Heart left ventricle (tissue), 13 donors: ENCODE data around the gene SMPX.

Source experiments
- POLR2A ChIP-seq, 2 donors: fragments of 450-650 bp; IDR thresholded peaks; one replicate each; pipeline ENCODE4 v1.6.1; 2017; ENCODE audit warnings: antibody characterized with exemption in 2 of 2, mild to moderate bottlenecking in 2 of 2, moderate library complexity in 2 of 2
- TF ChIP-seq, protein P1 (sequence below), 12 donors: fragments of 200-600 bp; sonication (generic) in 4 of 12; IDR thresholded peaks; one replicate each; pipeline versions ENCODE4 v1.5.0 to v1.8.0; 2018 to 2022; ENCODE audit warnings: antibody characterized with exemption in 12 of 12, mild to moderate bottlenecking in 5 of 12
- donor health status: ischemic (EF 13 %, LVEDD 7.1; RV severe dilation, severe dysfunction).
- donor health status: DM: no; HTN: yes; CAD: no.
- donor health status: DM: no; HTN: no; CAD: no.
- donor health status: ischemic (EF 25% LVEDD 6.9; RV normal size, moderate dysfunction).
- donor health status: ischemic (EF 25% LVEDD 5.7; RV mildly dilated, moderate dysfunction).
- donor health status: ischemic (EF 35%, LVEDD 5.7; RV mildly dilated, moderate dysfunction).
- donor health status: nonischemic (EF 11% LVEDD 7.7; RV severe dilation, severe dysfunction).
- donor health status: DM: yes; HTN: yes; CAD: no.
- donor health status: PGD.
- donor health status: ischemic (EF 29% LVEDD 5.4; RV normal size, mild dysfunction).
- donor health status: nonischemic (EF 23%, LVEDD 6.1; RV moderate dilation, normal function).

DNA sequence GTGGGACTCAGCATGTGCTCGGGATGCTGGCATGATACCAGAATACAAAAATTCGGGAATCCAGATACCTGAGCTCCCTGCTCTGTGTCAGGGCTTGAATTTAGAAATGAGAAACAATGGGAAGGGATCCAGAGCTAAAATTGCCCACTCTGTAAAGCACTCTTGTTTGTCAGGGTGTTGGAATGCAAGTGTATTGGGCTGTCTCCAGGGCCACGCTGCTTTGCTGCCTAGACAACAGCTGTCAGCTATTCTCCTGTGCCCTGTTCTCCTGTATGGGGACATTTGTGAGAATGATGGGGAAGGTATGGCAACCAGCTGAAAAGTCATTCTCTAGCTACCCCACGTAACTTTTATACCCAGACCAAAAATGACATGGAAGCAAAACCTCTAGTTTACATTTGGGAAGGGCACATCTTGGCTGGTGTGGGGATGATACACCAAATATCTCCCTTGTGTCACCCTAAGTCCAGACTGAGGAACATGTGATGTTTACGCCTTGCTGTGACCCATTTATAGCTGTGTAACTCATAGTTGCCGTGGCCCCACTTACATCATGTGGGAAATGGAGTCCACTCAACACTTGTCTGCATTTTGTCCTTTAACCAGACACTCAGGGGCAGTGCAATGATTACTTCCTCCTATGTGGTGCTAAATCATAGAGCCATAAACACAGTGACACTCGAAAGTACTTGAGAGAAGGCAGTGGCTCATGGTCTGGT, 46.6 kb downstream of the SMPX start:
- TF ChIP-seq, protein P1, sequence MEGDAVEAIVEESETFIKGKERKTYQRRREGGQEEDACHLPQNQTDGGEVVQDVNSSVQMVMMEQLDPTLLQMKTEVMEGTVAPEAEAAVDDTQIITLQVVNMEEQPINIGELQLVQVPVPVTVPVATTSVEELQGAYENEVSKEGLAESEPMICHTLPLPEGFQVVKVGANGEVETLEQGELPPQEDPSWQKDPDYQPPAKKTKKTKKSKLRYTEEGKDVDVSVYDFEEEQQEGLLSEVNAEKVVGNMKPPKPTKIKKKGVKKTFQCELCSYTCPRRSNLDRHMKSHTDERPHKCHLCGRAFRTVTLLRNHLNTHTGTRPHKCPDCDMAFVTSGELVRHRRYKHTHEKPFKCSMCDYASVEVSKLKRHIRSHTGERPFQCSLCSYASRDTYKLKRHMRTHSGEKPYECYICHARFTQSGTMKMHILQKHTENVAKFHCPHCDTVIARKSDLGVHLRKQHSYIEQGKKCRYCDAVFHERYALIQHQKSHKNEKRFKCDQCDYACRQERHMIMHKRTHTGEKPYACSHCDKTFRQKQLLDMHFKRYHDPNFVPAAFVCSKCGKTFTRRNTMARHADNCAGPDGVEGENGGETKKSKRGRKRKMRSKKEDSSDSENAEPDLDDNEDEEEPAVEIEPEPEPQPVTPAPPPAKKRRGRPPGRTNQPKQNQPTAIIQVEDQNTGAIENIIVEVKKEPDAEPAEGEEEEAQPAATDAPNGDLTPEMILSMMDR (IDR thresholded peaks at IDR 0.05): no peak
- TF ChIP-seq POLR2A (IDR thresholded peaks at IDR 0.05): no peak
